GM12874 (cell line): ENCODE results near the gene CDK13.

ENCODE experiments used
- CTCF ChIP-seq: IDR thresholded peaks from 2 replicates; pipeline ENCODE4 v1.5.1; 2011; ENCODE audit warnings: low read depth, mild to moderate bottlenecking, control low read depth, low read length, moderate library complexity; ENCODE audit not compliant: insufficient read depth

Gene CDK13

GRCh38 chr7:39950473-39951225 is 593 bp downstream of the CDK13 start:
- TF ChIP-seq CTCF = no peak

GRCh38 chr7:39951226-39952194 is 1.5 kb downstream of the CDK13 start:
- TF ChIP-seq CTCF = peak; percentile 68

- TF ChIP-seq CTCF = no peak
Measured at GRCh38 chr7:39952374-39952773, 2.3 kb downstream of the CDK13 start.

- no peak for TF ChIP-seq CTCF
Measured at GRCh38 chr7:39952803-39953202, 2.7 kb downstream of the CDK13 start.

- no peak for TF ChIP-seq CTCF
Measured at GRCh38 chr7:39954694-39955093, 4.6 kb downstream of the CDK13 start.

- TF ChIP-seq CTCF = no peak
Measured at GRCh38 chr7:39958038-39958437, 8.0 kb downstream of the CDK13 start.

- no peak for TF ChIP-seq CTCF
Measured at GRCh38 chr7:39967406-39968161, 17.5 kb downstream of the CDK13 start.
